GM21723 (cell line): ENCODE measurements around the gene SUSD5.
"Not testable (repeated sequence)": the region's sequence is repeated elsewhere in the genome, so short reads cannot be mapped to it uniquely, and the experiment has no call there.

Experiments used
- ATAC-seq: cut with Tn5 transposase; IDR thresholded peaks from one replicate; pipeline ENCODE4 v1.9.1; 2021; ENCODE audit warnings: mild to moderate bottlenecking, moderate library complexity; ENCODE audit not compliant: unreplicated experiment

Gene SUSD5

GRCh38 chr3:33117461-33117860 lies 101.1 kb downstream of the SUSD5 start:
- no peak for ATAC-seq

GRCh38 chr3:33115024-33115768 lies 103.4 kb downstream of the SUSD5 start:
- no peak for ATAC-seq

- ATAC-seq, result no peak
These were observed 104.0 kb downstream of the SUSD5 start for GRCh38 chr3:33114622-33115023.

DNA sequence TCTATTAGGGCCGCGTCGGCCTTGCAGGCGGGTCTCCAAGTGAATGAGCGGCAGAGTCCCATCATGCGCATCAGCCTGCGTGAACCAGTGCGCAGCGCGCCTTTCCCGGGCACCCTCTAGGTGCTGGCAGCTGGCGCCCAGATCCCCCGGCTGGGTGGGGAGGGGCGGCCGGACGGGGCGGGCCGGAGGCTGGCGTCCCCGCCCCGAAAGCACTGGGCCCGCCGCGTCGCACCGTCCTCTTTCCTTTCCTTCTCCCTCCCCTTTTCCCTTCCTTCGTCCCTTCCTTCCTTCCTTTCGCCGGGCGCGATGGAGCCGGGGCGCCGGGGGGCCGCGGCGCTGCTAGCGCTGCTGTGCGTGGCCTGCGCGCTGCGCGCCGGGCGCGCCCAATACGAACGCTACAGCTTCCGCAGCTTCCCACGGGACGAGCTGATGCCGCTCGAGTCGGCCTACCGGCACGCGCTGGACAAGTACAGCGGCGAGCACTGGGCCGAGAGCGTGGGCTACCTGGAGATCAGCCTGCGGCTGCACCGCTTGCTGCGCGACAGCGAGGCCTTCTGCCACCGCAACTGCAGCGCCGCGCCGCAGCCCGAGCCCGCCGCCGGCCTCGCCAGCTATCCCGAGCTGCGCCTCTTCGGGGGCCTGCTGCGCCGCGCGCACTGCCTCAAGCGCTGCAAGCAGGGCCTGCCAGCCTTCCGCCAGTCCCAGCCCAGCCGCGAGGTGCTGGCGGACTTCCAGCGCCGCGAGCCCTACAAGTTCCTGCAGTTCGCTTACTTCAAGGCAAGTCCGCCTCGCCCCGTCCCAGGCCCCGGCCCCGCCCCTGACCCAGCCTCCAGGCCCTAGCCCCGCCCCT lies 104.6 kb downstream of the SUSD5 start, which contains the start of gene CRTAP:
TSS of gene CRTAP (plus strand) at position 243 of the 850 bp plus-strand sequence. CDS start at position 307, 64 bp downstream.
- ATAC-seq, result peak; percentile 81

DNA sequence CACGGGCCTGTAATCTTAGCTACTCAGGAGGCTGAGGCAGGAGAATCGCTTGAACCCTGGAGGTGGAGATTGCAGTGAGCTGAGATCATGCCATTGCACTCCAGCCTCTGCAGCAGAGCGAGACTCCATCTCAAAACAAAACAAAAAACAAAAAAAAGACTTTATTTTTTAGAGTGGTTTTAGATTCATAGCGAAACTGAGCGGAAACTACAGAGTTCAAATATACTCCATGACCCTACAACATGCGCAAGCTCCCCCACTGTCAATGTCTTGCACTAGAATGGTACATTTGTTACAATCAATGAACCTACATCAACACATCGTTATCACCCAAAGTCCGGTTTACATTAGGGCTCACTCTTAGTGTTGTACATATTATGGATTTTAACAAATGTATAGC lies 107.0 kb downstream of the SUSD5 start:
- ATAC-seq, result peak; percentile 44

- ATAC-seq, result not testable (repeated sequence)
These were observed 111.8 kb downstream of the SUSD5 start for GRCh38 chr3:33106854-33107253.

DNA sequence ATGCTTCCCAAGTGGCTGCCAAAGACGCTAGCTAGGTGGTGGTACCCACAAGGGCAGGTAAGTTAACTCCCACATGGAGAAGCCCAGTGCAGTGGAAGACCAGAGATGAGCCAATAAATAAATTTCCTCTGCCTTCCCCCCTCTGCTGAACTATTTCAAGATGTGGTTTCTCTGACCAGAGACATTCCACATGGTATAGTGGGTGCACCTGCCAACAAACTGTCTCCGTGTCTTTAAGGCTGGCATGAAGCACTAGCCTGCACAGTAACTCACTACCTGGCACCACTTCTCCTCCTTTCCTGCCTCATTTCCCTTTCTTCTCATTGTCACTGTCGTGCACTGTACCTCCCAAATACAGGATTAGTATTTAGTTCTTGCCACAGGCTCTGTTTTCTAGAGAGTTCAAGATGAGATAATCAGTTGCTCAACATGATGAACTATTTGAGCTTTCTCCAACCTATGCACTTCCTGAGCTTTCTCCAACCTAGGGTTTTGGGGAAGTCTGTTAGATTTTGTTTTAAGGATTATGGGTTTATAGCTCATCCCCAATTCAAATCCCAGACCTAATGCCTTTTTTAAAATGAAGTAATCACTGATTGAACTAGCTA lies 113.2 kb downstream of the SUSD5 start:
- no peak for ATAC-seq

DNA sequence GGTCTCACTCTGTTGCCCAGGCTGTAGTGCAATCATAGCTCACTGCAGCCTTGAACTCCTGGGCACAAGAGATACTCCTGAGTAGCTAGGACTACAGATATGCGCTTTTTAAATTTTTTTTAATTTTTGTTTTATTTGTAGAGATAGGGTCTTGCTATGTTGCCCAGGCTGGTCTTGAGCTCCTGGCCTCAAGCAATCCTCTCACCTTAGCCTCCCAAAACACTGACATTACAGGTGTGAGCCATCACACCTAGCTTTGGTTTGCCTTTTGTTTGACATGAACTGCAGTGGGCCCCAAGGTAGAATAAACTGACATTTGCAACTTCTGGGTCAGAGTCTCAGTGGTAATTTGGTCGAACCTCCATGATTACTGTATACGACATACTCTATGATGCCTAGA lies 113.8 kb downstream of the SUSD5 start:
- no peak for ATAC-seq

DNA sequence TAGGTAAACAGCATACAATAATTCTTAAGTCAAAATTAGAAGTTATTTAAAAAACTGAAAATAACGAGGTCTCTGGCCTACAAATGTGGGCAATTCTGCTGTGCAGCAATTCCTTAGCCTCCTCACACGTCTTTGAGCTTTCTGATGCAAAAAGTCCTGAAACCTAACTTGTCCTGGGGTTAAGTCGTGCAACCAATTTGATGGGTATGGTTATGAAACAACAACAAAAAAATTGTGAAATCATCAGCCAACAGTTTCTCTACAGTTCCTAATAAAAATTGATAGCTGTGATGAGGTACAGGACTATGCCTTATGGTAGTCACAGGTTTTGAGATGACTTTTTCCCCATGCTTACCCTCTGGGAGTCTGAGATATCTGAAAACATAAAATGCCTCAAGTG lies 115.1 kb downstream of the SUSD5 start:
- ATAC-seq, result no peak

GRCh38 chr3:33103034-33103433 lies 115.6 kb downstream of the SUSD5 start:
- no peak for ATAC-seq

GRCh38 chr3:33100229-33100628 lies 118.4 kb downstream of the SUSD5 start:
- ATAC-seq, result no peak
